ENCODE results near the gene THSD7B.
"Not testable (repeated sequence)": the region's sequence is repeated elsewhere in the genome, so short reads cannot be mapped to it uniquely, and the experiment has no call there.

Gene THSD7B, protein sequence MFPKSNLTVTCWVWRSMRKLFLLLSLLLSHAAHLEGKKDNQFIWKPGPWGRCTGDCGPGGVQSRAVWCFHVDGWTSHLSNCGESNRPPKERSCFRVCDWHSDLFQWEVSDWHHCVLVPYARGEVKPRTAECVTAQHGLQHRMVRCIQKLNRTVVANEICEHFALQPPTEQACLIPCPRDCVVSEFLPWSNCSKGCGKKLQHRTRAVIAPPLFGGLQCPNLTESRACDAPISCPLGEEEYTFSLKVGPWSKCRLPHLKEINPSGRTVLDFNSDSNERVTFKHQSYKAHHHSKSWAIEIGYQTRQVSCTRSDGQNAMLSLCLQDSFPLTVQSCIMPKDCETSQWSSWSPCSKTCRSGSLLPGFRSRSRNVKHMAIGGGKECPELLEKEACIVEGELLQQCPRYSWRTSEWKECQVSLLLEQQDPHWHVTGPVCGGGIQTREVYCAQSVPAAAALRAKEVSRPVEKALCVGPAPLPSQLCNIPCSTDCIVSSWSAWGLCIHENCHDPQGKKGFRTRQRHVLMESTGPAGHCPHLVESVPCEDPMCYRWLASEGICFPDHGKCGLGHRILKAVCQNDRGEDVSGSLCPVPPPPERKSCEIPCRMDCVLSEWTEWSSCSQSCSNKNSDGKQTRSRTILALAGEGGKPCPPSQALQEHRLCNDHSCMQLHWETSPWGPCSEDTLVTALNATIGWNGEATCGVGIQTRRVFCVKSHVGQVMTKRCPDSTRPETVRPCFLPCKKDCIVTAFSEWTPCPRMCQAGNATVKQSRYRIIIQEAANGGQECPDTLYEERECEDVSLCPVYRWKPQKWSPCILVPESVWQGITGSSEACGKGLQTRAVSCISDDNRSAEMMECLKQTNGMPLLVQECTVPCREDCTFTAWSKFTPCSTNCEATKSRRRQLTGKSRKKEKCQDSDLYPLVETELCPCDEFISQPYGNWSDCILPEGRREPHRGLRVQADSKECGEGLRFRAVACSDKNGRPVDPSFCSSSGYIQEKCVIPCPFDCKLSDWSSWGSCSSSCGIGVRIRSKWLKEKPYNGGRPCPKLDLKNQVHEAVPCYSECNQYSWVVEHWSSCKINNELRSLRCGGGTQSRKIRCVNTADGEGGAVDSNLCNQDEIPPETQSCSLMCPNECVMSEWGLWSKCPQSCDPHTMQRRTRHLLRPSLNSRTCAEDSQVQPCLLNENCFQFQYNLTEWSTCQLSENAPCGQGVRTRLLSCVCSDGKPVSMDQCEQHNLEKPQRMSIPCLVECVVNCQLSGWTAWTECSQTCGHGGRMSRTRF (N-terminal part only)

DNA sequence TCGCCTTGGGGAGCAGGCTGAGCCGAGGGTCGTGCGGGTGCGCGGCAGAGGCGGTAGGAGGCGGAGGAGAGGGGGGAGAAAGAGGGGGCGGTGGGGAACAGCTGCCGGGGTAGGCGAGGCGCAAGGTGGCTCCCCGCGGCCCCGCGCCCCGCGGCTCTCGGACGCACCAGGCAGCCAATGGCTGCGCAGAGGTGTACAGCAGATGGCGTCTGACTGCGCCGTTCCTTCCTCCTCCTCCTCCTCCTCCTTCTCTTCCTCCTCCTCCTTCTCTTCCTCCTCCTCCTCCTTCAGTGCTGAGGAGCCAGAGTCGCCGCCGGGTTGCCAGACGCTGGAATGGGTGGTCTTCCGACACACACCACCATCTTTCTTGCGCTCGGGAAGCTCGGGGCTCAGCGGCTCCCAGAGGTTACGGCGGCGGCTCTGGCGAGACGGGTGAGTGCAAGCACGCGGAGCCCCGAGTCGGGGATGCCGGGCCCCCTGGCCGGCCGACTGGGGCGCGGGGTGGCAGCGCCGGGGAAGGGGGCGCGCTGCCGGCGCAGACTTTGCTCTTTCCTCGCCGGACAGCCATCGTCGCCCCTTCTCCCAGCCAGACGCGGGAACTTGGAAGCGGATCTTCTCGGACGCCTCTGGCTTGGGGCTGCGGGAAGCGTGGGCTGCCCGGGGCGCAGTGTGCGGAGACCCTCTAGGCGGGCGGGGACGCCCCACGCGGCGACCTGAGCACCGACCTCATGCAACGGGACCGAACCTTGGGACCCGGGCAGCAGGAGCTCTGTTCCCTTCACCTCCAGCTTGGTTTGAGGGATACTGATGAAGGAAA is at the start of gene THSD7B:
Gene THSD7B, plus strand, starts transcription at position 290 of the 817 bp plus-strand sequence. CDS start 116,634 bp downstream, outside the sequence.
- DNase-seq (ENCODE audit: low spot score), result peak; percentile 31

DNA sequence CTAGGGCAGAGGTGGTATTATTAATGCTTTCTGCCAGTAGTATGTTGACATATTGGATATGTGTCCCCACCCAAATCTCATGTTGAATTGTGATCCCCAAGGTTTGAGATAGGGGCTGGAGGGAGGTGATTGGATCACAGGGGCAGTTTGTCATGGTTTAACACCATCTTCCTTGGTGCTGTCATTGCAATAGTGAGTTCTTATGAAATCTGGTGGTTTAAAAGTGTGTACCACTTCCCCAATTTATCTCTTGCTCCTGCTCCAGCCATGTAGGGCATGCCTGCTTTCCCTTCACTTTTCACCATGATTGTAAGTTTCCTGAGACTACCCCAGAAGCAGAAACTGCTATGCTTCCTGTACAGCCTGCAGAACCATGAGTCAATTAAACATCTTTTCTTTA is 47.1 kb upstream of the THSD7B start:
- no peak for DNase-seq (ENCODE audit: low spot score)

DNA sequence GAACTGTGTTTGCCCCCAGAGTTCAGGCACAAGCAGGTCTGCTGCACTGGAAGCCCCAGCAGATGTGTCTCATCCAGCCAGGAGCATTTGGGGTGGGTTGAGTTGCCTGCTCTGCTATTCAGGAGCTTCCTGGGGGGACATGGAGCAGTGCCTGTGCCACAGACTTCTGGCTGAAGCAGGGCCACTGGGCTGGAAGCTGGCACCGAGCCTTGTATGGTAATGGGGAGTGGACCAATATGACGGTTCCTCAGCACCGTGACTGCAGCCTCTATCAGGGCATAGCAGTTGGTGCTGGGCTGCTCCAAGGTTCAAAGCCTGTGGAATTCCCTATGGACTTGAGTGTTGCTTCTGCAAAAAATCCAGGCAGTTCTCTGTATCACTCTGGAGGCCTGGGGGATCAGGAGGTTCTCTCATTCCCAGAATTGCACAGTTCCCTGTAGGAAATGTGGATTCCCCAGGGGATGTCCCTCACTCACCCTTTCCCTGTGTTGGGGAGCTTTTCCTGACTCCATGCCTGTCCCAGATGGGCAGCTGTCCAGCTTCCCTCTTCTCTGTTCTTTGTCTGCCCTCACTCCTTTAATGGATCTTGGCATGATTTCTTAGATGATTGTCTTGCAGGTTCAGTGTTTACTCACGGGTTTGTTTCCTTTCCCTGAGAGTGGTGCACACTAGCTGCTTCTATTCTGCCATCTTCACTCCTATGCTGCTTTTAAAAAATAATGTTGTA is 37.2 kb upstream of the THSD7B start:
- DNase-seq (ENCODE audit: low spot score), result no peak

DNA sequence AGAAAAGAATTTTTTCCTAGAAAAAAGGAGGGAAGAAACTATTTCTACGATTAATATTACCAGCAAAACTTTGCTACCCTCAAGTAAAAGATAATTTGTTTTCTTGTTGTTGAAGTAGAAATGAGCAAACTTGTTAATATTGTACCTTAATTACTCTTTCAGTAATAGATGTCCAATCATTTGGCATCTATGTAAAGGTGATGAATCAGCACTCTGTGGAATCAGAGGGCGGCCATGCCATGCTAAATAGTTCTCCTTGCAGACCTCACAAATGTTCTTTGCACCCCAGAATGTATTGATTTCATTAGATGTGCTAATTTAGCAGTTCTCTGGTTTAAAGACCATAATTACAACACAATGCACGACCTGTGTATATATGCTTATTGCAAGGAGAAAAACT is 29.1 kb upstream of the THSD7B start:
- no peak for DNase-seq (ENCODE audit: low spot score)

DNA sequence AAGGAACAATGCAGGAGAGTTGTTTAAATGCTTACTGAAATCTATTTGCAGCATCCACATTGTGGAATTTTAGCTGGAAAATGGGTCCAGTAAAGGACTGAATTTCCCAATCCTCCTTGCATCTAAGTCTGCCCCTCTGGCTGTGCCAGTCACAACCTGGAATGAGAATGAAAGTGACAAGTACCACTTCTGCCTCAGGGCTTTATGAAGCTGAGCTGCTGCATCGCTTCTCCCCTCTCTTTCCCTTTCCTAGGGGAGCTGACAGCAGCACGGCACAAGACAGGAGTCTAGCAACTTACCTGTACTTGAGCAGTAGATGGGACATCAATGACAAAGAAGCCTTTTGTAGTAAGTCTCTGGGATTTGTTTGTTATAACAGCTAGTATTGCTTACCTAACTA is 27.3 kb upstream of the THSD7B start:
- DNase-seq (ENCODE audit: low spot score), result no peak

DNA sequence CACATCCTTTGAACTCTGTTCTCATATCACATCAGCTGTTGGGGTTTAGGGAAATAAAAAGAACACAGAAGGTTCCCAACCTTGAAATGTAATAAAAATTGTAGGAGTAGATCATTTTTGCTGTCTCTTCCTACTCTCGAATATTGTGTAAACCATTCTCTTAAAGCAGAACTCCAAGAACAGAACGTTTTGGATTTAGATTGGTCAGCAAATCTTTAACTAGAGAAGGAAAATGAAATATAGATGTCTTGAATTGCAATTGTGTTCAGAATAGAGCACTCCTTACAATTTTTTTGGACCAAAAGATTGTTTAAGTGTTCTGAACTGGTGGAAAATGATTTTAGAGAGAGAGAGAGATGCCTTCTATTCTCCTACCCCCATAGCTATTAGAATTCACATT is 23.9 kb upstream of the THSD7B start:
- no peak for DNase-seq (ENCODE audit: low spot score)

DNA sequence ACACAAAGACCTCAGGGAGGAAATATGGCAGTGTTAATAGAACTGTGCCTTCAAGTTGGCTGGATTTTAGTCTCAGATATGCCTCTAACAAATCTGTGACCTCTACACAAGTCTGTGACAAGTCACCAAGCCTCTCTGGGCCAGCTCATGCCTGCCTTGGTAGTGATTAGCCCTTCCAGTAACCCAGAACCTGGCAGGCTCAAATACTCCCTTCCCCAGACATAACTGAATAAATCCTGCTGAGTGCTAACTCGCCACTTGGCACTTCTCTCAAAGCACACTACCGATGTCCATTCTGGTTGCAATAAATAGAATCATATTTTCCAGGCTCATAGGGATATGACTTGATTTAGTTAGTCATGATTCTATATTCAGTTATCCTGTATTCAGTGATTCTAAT is 15.3 kb upstream of the THSD7B start:
- DNase-seq (ENCODE audit: low spot score), result no peak

DNA sequence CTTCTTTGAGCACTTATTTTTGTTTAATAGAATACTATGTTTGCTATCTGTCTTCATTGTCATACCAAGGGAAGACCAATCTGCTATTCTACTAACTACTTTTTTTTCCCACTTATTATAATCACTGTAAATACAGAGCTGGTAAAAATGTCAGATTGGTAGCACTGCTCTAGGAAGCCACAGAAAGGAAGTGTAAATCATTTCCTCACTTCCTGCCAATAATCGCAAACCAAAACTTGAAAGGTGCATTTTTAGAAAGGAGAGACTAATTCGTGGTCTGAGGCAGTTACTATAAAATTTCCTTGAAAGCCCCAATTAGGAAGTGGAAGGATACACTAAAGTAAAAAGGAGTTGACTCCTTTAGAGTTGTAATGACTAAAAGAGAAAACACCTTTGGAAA is 13.9 kb upstream of the THSD7B start:
- no peak for DNase-seq (ENCODE audit: low spot score)

DNA sequence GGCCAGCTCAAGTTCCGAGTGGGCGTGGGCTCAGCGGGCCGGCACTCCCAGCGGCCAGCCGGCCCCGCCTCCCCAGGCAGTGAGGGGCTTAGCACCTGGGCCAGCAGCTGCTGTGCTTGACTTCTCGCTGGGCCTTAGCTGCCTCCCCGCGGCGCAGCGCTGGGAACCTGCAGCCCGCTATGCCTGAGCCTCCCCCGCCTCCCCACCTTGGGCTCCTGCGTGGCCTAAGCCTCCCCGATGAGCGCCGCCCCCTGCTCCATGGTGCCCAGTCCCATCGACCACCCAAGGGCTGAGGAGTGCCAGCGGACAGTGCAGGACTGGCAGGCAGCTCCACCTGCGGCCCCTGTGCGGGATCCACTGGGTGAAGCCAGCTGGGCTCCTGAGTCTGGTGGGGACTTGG is 6.8 kb upstream of the THSD7B start:
- DNase-seq (ENCODE audit: low spot score), result not testable (repeated sequence)

DNA sequence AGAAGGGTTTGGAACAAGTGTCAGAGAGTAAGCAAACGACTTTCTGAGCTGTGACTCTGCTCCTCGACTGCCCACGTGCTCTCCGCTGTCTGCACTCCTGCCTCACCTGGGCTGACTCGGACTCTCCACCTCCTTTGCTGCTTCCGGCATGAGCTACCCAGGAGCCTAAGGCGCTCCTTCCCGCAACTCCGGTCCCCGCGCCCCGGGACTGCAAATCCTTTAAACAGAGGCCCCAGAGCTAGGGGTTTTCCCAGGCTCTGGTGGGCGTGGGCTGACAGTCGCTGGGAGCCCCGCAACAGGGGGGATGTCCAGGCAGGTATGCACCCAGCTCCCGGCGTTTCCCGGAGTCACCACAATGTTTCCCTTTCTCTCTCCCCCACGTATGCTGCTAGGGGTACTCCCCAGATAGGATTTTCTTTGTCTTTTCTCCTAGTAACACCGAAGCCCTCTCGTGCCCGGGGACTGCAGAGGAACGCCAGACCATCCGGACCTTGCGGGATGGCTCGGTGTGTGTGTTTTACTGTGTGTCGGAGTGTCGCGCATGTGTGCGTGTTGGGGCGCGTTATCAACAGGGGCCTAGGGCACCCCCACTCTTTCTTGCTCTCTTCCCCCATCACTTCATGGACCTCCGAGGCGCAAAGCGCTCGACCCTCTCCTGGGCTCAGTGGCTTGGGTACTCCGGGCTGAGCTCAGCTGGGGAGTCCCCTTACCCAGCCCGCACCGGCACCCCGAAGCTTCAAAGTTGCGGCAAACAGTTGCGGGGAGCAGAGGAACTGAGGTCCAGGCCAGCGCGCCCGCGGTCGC is 691 bp upstream of the THSD7B start:
- DNase-seq (ENCODE audit: low spot score), result peak; percentile 5

DNA sequence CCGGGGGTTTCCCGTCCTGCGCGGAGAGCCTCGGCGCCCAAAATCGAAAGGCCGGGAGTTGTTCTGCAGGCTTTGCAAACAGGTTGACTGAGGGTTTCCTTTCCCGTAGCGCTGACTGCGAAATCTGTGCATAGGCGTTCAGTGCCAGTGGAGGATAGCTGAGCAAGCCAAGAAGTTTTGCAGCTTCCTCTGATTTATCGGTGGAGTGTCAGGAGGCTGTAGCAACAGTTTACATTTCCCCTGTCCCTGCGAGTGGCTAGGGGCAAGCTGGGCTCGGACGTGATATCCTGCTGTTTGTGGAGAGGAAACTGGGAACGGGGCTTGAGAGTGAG is 694 bp downstream of the THSD7B start:
- peak; percentile 23 for DNase-seq (ENCODE audit: low spot score)

DNA sequence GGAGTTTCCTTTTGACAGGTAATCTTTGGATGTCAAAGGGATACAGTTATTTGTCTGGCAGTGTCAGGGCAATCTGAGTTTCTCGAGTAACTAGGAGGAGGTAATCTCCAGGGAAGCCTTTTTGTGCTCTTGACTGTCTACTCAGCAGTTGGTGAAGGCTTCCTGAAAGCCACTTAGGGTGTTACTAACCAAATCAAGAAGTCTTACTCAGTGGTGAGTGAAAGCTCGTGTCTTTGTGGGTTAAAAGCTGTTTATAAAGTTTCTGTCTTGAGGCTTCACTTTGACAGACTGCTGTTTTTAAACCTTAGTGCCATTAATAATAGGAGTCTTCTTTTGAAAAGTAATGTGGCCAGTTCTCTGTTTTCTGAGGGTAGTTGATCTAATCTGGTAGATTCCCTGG is 1.7 kb downstream of the THSD7B start:
- no peak for DNase-seq (ENCODE audit: low spot score)

DNA sequence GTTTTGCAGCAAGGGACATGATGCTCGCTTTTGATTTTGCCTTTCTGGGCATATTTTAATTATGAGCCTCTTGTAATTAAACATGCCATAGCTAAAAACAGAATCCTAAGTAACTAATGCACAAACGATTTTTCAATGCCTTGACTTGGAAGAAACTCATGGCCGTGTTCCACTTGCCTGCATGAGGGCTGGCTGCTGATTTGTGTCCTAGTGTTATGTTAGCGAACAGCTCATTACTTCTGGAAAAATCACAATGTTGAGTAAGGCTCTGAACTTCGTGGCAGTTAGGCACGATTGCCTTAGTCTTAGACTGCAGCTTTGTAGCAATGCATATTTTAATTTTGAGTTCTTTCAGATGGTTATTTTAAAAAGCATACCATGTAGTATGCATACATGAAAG is 4.5 kb downstream of the THSD7B start:
- DNase-seq (ENCODE audit: low spot score), result no peak

DNA sequence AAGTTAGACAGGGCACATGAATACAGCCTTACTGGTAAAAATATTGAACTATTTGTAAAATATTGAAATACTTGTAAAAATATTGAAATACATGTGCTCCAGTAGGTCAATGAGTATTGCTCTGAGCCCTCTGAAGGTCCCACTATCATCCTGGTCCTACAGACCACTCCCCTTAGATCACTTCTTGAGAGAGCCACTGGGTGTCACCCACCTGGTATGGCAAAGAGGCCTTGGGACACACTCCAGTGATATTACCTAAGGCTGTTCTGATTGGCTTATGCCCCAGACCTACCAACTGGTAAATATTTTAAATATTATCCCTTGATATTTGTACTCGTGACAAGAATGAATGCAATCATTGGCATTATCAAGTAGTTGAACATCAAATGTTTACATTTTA is 5.0 kb downstream of the THSD7B start:
- DNase-seq (ENCODE audit: low spot score), result no peak

DNA sequence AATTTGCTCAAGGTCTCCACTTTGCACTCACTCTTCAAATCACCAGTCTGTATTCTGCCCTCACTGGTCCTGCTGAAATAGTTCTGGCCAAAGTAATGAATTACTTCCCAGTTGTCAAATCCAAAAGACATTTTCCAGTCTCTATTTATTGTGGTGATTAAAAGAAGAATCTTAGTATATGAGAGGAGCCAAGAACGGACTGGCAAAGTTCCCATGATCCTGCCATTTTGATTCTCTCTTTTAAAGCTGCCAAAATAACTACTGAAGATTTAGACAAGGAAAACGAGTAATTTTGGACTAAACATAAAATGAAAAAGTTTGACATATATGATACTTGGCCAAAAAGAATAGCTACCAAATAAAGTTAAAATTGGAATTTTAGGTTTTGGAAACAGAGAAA is 12.0 kb downstream of the THSD7B start:
- no peak for DNase-seq (ENCODE audit: low spot score)

DNA sequence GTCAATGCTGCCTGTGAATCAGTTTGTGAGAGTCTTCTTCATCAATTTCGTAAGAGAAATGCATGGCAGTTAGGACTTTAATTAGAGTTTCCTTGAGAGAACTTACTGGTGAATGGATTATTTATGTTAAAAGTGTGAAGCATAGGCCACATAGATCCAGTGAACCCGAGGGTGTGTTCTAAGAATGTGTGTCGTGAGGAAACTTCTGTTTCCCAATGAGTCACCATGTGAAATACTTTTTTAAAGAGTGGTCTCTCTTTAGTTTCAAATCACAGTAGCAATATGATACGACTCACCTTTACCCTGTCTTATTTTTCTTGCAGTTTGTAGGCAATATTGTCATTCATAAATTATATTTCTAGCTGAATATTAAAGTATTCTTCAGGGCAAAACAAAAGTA is 18.5 kb downstream of the THSD7B start:
- no peak for DNase-seq (ENCODE audit: low spot score)

DNA sequence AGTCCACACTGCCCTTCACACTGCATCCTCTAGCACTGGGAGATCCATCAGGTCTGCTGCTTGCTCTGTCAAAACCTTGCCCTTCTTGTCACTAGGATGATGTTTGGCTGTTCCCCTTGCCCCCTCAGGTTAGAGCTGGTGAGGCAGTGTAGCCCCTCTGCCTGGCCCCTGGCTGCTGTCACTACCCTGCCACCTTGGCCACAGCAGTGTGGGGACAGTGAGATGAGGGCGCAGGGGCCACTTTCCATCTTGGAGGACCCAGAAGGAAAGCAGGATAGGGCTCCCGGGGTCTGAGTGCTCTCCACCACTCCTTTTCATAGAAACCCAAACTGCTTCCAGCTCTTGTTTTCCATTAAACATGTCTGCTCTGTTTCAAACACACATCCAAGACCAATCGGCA is 19.9 kb downstream of the THSD7B start:
- DNase-seq (ENCODE audit: low spot score), result no peak

DNA sequence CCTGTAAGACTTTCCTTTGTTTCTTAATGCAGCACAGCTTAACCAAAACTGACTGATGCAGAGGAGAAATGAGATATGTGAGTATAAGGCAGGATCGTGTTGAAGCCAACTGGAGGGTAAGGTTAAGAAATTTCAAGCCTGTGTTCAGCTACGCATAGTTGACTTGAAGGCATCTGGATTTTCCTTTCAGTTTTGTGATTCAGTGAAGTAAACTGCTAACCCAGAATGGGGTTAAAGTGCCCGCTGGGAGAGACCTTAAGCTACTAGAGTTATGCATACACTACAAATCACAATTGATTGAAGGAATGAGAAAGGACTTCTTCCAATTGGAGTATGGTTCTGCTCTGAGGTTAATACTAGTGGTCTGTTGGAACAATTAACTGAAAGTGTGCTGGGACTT is 22.6 kb downstream of the THSD7B start:
- DNase-seq (ENCODE audit: low spot score), result no peak

DNA sequence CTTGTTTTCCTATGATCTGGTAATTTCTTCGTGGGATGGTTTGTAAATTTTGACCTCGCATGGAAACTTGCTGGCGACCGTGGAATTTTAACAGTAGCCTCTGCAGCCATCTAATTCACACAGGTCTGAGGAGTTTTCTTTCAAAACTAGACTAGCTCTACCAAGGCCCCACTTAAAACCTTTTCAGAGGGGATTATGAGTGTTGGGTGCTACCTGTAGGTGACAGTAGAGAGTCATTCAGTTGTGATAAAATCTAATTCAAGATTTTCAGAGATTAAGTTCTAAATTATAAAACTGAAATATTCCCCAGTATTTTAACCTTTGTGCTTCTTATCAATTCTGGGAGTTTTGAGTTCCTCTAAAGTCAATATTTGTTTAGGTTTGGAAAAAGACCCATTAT is 31.0 kb downstream of the THSD7B start:
- DNase-seq (ENCODE audit: low spot score), result no peak

DNA sequence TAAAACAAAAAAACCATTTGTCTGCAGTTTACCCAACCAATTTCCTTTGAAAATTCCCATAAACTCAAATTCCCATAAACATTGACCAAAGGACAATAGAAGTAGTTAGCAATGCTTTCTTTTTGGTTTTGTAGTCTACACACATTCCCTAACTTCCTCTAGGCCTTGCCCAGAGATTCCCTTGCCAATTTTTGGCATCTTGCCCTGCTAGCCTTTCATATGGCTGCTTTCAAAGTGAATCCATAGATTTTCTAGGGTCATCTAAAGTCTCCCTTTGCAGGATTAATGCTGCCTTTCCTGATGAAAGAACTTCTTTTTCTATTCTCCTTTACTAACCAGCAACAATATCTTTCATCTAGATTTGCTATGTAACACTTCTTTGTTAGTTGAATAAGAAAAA is 33.4 kb downstream of the THSD7B start:
- DNase-seq (ENCODE audit: low spot score), result no peak

Data from GM03348 (cell line).